GM23338 (cell line): ENCODE measurements around the gene MLEC.

Experiments
- EZH2 ChIP-seq: fragments of 200-600 bp; sonication (generic); IDR thresholded peaks from one replicate; pipeline ENCODE4 v1.8.0; 2017; ENCODE audit warnings: antibody characterized with exemption, mild to moderate bottlenecking, low read depth; ENCODE audit not compliant: unreplicated experiment
- EZH2phosphoT487 ChIP-seq: fragments of 200-600 bp; sonication (generic); IDR thresholded peaks from one replicate; pipeline ENCODE4 v1.8.1; 2018; ENCODE audit warnings: antibody characterized with exemption; ENCODE audit not compliant: unreplicated experiment
- POLR2AphosphoS5 ChIP-seq: IDR thresholded peaks from 2 replicates; pipeline ENCODE4 v1.6.1; 2016; ENCODE audit warnings: antibody characterized with exemption, low read depth
- TF ChIP-seq, protein P1 (sequence below), 2 experiments: fragments of 200-600 bp in 1 of 2; sonication (generic) in 1 of 2; conservative IDR thresholded peaks; 2 replicates each; pipeline versions ENCODE4 v1.5.1 to v1.6.1; 2016 to 2017; ENCODE audit warnings: antibody characterized with exemption in 2 of 2, low read depth in 2 of 2, mild to moderate bottlenecking in 2 of 2, moderate library complexity in 1 of 2
- TF ChIP-seq, protein P2 (sequence below): IDR thresholded peaks from one replicate; pipeline ENCODE4 v1.6.1; 2018; ENCODE audit warnings: antibody characterized with exemption; ENCODE audit not compliant: unreplicated experiment
- TF ChIP-seq, protein P3 (sequence below): IDR thresholded peaks from 2 replicates; pipeline ENCODE4 v1.6.1; 2016; ENCODE audit warnings: antibody characterized with exemption

DNA sequence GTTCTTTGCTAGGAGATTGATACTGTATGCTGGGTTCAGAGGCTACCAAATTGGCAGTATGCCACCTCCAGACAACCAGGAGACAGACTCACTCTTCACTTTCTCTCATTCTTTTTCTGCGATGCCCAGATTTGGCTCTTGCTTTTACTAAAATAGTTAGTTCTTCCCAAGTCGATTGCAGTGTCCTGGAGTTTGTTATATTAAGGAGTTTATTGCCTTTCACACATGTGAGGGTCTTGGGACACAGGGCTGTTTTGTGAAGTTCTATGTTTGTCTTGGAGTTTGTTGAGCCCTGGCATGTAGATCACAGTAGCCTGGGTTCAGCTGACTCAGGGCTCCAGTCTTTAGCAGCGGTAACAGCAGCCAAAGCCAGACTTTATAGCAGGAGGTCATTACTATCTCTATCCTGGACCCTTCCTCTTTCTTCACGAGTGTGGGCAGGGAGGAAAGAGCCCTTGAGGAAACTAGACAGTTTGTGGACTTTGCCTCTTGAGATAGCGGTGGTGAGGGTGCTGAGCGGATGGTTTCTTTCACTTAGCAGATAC, 1.6 kb downstream of the MLEC start:
- TF ChIP-seq, protein P1, sequence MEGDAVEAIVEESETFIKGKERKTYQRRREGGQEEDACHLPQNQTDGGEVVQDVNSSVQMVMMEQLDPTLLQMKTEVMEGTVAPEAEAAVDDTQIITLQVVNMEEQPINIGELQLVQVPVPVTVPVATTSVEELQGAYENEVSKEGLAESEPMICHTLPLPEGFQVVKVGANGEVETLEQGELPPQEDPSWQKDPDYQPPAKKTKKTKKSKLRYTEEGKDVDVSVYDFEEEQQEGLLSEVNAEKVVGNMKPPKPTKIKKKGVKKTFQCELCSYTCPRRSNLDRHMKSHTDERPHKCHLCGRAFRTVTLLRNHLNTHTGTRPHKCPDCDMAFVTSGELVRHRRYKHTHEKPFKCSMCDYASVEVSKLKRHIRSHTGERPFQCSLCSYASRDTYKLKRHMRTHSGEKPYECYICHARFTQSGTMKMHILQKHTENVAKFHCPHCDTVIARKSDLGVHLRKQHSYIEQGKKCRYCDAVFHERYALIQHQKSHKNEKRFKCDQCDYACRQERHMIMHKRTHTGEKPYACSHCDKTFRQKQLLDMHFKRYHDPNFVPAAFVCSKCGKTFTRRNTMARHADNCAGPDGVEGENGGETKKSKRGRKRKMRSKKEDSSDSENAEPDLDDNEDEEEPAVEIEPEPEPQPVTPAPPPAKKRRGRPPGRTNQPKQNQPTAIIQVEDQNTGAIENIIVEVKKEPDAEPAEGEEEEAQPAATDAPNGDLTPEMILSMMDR (conservative IDR thresholded peaks at IDR 0.05; ENCODE audit: low read depth in 2 of 2): no peak
- TF ChIP-seq EZH2 (no peak), EZH2phosphoT487 (no peak), POLR2AphosphoS5 (no peak)
- TF ChIP-seq, protein P2, sequence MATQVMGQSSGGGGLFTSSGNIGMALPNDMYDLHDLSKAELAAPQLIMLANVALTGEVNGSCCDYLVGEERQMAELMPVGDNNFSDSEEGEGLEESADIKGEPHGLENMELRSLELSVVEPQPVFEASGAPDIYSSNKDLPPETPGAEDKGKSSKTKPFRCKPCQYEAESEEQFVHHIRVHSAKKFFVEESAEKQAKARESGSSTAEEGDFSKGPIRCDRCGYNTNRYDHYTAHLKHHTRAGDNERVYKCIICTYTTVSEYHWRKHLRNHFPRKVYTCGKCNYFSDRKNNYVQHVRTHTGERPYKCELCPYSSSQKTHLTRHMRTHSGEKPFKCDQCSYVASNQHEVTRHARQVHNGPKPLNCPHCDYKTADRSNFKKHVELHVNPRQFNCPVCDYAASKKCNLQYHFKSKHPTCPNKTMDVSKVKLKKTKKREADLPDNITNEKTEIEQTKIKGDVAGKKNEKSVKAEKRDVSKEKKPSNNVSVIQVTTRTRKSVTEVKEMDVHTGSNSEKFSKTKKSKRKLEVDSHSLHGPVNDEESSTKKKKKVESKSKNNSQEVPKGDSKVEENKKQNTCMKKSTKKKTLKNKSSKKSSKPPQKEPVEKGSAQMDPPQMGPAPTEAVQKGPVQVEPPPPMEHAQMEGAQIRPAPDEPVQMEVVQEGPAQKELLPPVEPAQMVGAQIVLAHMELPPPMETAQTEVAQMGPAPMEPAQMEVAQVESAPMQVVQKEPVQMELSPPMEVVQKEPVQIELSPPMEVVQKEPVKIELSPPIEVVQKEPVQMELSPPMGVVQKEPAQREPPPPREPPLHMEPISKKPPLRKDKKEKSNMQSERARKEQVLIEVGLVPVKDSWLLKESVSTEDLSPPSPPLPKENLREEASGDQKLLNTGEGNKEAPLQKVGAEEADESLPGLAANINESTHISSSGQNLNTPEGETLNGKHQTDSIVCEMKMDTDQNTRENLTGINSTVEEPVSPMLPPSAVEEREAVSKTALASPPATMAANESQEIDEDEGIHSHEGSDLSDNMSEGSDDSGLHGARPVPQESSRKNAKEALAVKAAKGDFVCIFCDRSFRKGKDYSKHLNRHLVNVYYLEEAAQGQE: no peak
- TF ChIP-seq, protein P3, sequence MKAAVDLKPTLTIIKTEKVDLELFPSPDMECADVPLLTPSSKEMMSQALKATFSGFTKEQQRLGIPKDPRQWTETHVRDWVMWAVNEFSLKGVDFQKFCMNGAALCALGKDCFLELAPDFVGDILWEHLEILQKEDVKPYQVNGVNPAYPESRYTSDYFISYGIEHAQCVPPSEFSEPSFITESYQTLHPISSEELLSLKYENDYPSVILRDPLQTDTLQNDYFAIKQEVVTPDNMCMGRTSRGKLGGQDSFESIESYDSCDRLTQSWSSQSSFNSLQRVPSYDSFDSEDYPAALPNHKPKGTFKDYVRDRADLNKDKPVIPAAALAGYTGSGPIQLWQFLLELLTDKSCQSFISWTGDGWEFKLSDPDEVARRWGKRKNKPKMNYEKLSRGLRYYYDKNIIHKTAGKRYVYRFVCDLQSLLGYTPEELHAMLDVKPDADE: no peak
